Trophoblast cell (in vitro differentiated cells and primary cell): ENCODE data around the gene NMNAT2. TPM values are rescaled to one million over a fixed set of nuclear protein-coding genes. Genes with fewer than 3 reads are reported as not detected.

Experiments used
- DNase-seq, 2 donors: peaks; one replicate each; pipeline ENCODE4 v3.0.0-alpha.2; 2016
- H2AFZ ChIP-seq: 2 replicates; pipeline ENCODE4 v1.6.1; 2013; ENCODE audit warnings: low read length, moderate library complexity, mild to moderate bottlenecking; ENCODE audit not compliant: insufficient read depth, poor library complexity
- H2AK5ac ChIP-seq: 2 replicates; pipeline ENCODE4 v1.6.1; 2013; ENCODE audit warnings: mild to moderate bottlenecking, low read length
- H2BK120ac ChIP-seq: 2 replicates; pipeline ENCODE4 v1.6.1; 2013; ENCODE audit warnings: low read length, mild to moderate bottlenecking, moderate library complexity; ENCODE audit not compliant: insufficient read depth, poor library complexity
- H2BK12ac ChIP-seq: 2 replicates; pipeline ENCODE4 v1.6.1; 2013; ENCODE audit warnings: mild to moderate bottlenecking, low read length, moderate library complexity
- H2BK5ac ChIP-seq: 2 replicates; pipeline ENCODE4 v1.6.1; 2013; ENCODE audit warnings: low read length, low read depth, moderate library complexity, mild to moderate bottlenecking; ENCODE audit not compliant: poor library complexity
- H3K14ac ChIP-seq: 2 replicates; pipeline ENCODE4 v1.6.1; 2013; ENCODE audit warnings: mild to moderate bottlenecking, low read length
- H3K18ac ChIP-seq: 2 replicates; pipeline ENCODE4 v1.6.1; 2013; ENCODE audit warnings: mild to moderate bottlenecking, low read length
- H3K23ac ChIP-seq: 2 replicates; pipeline ENCODE4 v1.6.1; 2013; ENCODE audit warnings: low read length
- H3K27ac ChIP-seq: 2 replicates; pipeline ENCODE4 v1.5.1; 2013; ENCODE audit warnings: low read depth, mild to moderate bottlenecking, inconsistent platforms, low read length, moderate library complexity
- H3K27me3 ChIP-seq: 2 replicates; pipeline ENCODE4 v1.6.1; 2013; ENCODE audit warnings: inconsistent platforms, mild to moderate bottlenecking, low read length, moderate library complexity; ENCODE audit not compliant: insufficient read depth
- H3K36me3 ChIP-seq, 2 experiments: 1 replicate in 1 of 2; 2 replicates in 1 of 2; pipeline ENCODE4 v1.6.1; 2013; ENCODE audit warnings: low read length in 2 of 2, mild to moderate bottlenecking in 2 of 2, moderate library complexity in 1 of 2; ENCODE audit not compliant: insufficient read depth in 2 of 2, control insufficient read depth in 1 of 2
- H3K4ac ChIP-seq: 2 replicates; pipeline ENCODE4 v1.6.1; 2013; ENCODE audit warnings: low read depth, mild to moderate bottlenecking, low read length, moderate library complexity
- H3K4me1 ChIP-seq, 2 experiments: 1 replicate in 1 of 2; 2 replicates in 1 of 2; pipeline ENCODE4 v1.6.1; 2013; ENCODE audit warnings: low read length in 2 of 2, mild to moderate bottlenecking in 2 of 2, moderate library complexity in 1 of 2; ENCODE audit not compliant: insufficient read depth in 2 of 2, control insufficient read depth in 1 of 2
- H3K4me2 ChIP-seq: 2 replicates; pipeline ENCODE4 v1.6.1; 2013; ENCODE audit warnings: inconsistent platforms, mild to moderate bottlenecking, low read length, moderate library complexity
- H3K4me3 ChIP-seq: 2 replicates; pipeline ENCODE4 v1.5.1; 2013; ENCODE audit warnings: mild to moderate bottlenecking, low read depth, low read length, inconsistent platforms
- H3K79me1 ChIP-seq: one replicate; pipeline ENCODE4 v1.6.1; 2013; ENCODE audit warnings: low read length
- H3K79me2 ChIP-seq: 2 replicates; pipeline ENCODE4 v1.6.1; 2013; ENCODE audit warnings: low read length, mild to moderate bottlenecking; ENCODE audit not compliant: control insufficient read depth, insufficient read depth, poor library complexity
- H3K9ac ChIP-seq: 2 replicates; pipeline ENCODE4 v1.6.1; 2013; ENCODE audit warnings: mild to moderate bottlenecking, low read length
- H3K9me3 ChIP-seq: 2 replicates; pipeline ENCODE4 v1.6.1; 2013; ENCODE audit warnings: low read depth, mild to moderate bottlenecking, control low read depth, inconsistent platforms, low read length; ENCODE audit not compliant: insufficient read depth
- H4K12ac ChIP-seq: 2 replicates; pipeline ENCODE4 v1.6.1; 2013; ENCODE audit warnings: low read depth, mild to moderate bottlenecking, low read length, moderate library complexity
- H4K8ac ChIP-seq: 2 replicates; pipeline ENCODE4 v1.6.1; 2013; ENCODE audit warnings: low read depth, mild to moderate bottlenecking, low read length, moderate library complexity
- H4K91ac ChIP-seq: one replicate; pipeline ENCODE4 v1.6.1; 2013; ENCODE audit warnings: low read depth, mild to moderate bottlenecking, low read length, moderate library complexity
- WGBS: extraction: QIAGEN DNeasy Blood & Tissue Kit; methylation state at CpG from one replicate; pipeline ENCODE4 v1.1.7; 2013; ENCODE audit warnings: missing lambda C conversion rate; ENCODE audit not compliant: insufficient read length, insufficient coverage; ENCODE audit errors: extremely low coverage; 5-methylcytosine and 5-hydroxymethylcytosine counted together
- polyA plus RNA-seq: library from polyadenylated mRNA; stranded (reverse); fragments of 200-250 nt; gene quantifications from 2 replicates; pipeline ENCODE4 v1.2.3, GENCODE V29; 2013

The NMNAT2 gene
- polyA plus RNA-seq, result 39.8 and 40.2 TPM in 2 replicates

- H3K27me3 ChIP-seq, result no peaks in the 10 kb centered on the region
- no peak within 1 kb of the TSS for H3K27ac ChIP-seq
- no peaks in the 10 kb centered on the region for H3K9me3 ChIP-seq
- H2BK12ac ChIP-seq, result no peak within 1 kb of the TSS
- no CpG with 5 or more reads among the region's 45 CpGs for WGBS
- peak within 1 kb of the TSS; percentile 78 for H3K4me2 ChIP-seq
- peak within 1 kb of the TSS; percentile 18 for H2AFZ ChIP-seq
- no peak within 1 kb of the TSS for H4K12ac ChIP-seq
- H3K9ac ChIP-seq, result no peak within 1 kb of the TSS
- H3K23ac ChIP-seq, result no peak within 1 kb of the TSS
- H2BK5ac ChIP-seq, result no peak within 1 kb of the TSS
- no peaks in the 10 kb centered on the region for H3K79me2 ChIP-seq
- H3K4me3 ChIP-seq, result peak within 1 kb of the TSS; percentile 69
- no peaks in the 10 kb centered on the region for H3K36me3 ChIP-seq
- peak within 1 kb of the TSS; percentile 42 for H3K18ac ChIP-seq
- no peak within 1 kb of the TSS for H3K4ac ChIP-seq
- no peak within 1 kb of the TSS for H2BK120ac ChIP-seq
- H3K79me1 ChIP-seq, result no peaks in the 10 kb centered on the region
- DNase-seq, result peak; percentile 6 to 47
- H3K4me1 ChIP-seq, result peaks cover 6 to 8% of the 10 kb centered on the region in 2 experiments
- no peak within 1 kb of the TSS for H4K91ac ChIP-seq
- no peak within 1 kb of the TSS for H2AK5ac ChIP-seq
- no peak within 1 kb of the TSS for H4K8ac ChIP-seq
- no peak within 1 kb of the TSS for H3K14ac ChIP-seq
Measured at GRCh38 chr1:183417772-183418491, at the start of gene NMNAT2. NMNAT2 (minus strand) TSS chr1:183418380; CDS start chr1:183418267, 113 bp downstream.

- H3K4me3 ChIP-seq, result no peak overlapping the region
- no peaks in the 10 kb centered on the region for H3K27me3 ChIP-seq
- no peak overlapping the region for H3K9ac ChIP-seq
- no peaks in the 10 kb centered on the region for H3K36me3 ChIP-seq
- peaks cover 16% of the 10 kb centered on the region for H3K79me1 ChIP-seq
- no peak overlapping the region for H4K8ac ChIP-seq
- WGBS, result no CpG with 5 or more reads among the region's 1 CpG
- H2AK5ac ChIP-seq, result no peak overlapping the region
- no peaks in the 10 kb centered on the region for H3K9me3 ChIP-seq
- H3K4ac ChIP-seq, result no peak overlapping the region
- no peak overlapping the region for H4K91ac ChIP-seq
- no peak overlapping the region for H3K4me2 ChIP-seq
- no peak for DNase-seq
- H4K12ac ChIP-seq, result no peak overlapping the region
- H2AFZ ChIP-seq, result no peak overlapping the region
- no peak overlapping the region for H3K14ac ChIP-seq
- no peak overlapping the region for H3K18ac ChIP-seq
- H3K79me2 ChIP-seq, result peaks cover 6% of the 10 kb centered on the region
- H2BK5ac ChIP-seq, result no peak overlapping the region
- H2BK120ac ChIP-seq, result no peak overlapping the region
- peaks cover 0 to 2% of the 10 kb centered on the region in 2 experiments for H3K4me1 ChIP-seq
- no peak overlapping the region for H2BK12ac ChIP-seq
- H3K27ac ChIP-seq, result no peak overlapping the region
- no peak overlapping the region for H3K23ac ChIP-seq
Measured at GRCh38 chr1:183467687-183468086, 49.5 kb upstream of the NMNAT2 start.

DNA sequence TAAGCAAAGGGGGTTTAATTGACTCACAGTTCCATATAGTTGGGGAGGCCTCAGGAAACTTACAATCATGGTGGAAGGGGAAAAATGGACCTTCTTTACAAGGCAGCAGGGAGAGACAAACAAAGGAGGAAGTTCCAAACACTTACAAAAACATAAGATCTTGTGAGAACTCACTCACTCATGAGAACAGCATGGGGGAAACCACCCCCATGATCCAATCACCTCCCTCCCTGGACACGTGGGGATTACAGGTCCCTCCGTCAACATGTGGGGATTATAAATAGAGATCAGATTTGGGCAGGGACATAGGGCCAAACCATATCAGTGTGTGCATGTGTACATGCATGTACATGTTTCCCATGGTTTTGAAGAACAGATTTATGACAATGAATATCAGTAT is 48.6 kb upstream of the NMNAT2 start:
- Histone ChIP-seq H4K12ac (no peak overlapping the region), H3K27ac (no peak overlapping the region), H3K27me3 (no peaks in the 10 kb centered on the region), H3K36me3 (no peaks in the 10 kb centered on the region), H4K8ac (no peak overlapping the region), H2AFZ (no peak overlapping the region), H2BK120ac (no peak overlapping the region), H2BK5ac (no peak overlapping the region), H3K9me3 (no peaks in the 10 kb centered on the region), H4K91ac (no peak overlapping the region), H3K4me1 (peaks cover 0 to 2% of the 10 kb centered on the region in 2 experiments), H3K18ac (no peak overlapping the region), H2BK12ac (peak overlapping the region; percentile 65), H3K4me3 (no peak overlapping the region), H3K14ac (peak overlapping the region; percentile 50), H3K79me1 (peaks cover 12% of the 10 kb centered on the region), H3K4me2 (no peak overlapping the region), H3K79me2 (no peaks in the 10 kb centered on the region), H2AK5ac (peak overlapping the region; percentile 38), H3K9ac (no peak overlapping the region), H3K4ac (no peak overlapping the region), H3K23ac (no peak overlapping the region)
- DNase-seq, result no peak
- WGBS, result no CpG with 5 or more reads among the region's 2 CpGs

- H3K9me3 ChIP-seq, result no peaks in the 10 kb centered on the region
- H4K91ac ChIP-seq, result peak overlapping the region; percentile 56
- no peak overlapping the region for H3K4ac ChIP-seq
- no peak overlapping the region for H2AK5ac ChIP-seq
- no peak overlapping the region for H3K4me3 ChIP-seq
- peaks cover 2% of the 10 kb centered on the region for H3K79me2 ChIP-seq
- DNase-seq, result no peak
- H3K27ac ChIP-seq, result no peak overlapping the region
- H4K8ac ChIP-seq, result no peak overlapping the region
- H3K36me3 ChIP-seq, result no peaks in the 10 kb centered on the region
- no CpG with 5 or more reads among the region's 2 CpGs for WGBS
- H3K4me1 ChIP-seq, result peaks cover 6% of the 10 kb centered on the region in 2 experiments
- H4K12ac ChIP-seq, result no peak overlapping the region
- no peaks in the 10 kb centered on the region for H3K27me3 ChIP-seq
- peak overlapping the region; percentile 59 for H2BK5ac ChIP-seq
- H3K4me2 ChIP-seq, result no peak overlapping the region
- peak overlapping the region; percentile 39 for H2BK120ac ChIP-seq
- H3K18ac ChIP-seq, result no peak overlapping the region
- H3K23ac ChIP-seq, result no peak overlapping the region
- H3K14ac ChIP-seq, result no peak overlapping the region
- no peak overlapping the region for H2AFZ ChIP-seq
- H3K9ac ChIP-seq, result no peak overlapping the region
- peaks cover 11% of the 10 kb centered on the region for H3K79me1 ChIP-seq
- H2BK12ac ChIP-seq, result peak overlapping the region; percentile 88
Measured at GRCh38 chr1:183463566-183463965, 45.4 kb upstream of the NMNAT2 start.
